Chondrocyte (in vitro differentiated cells): ENCODE results near the gene GIPC2. TPM values are rescaled to one million over a fixed set of nuclear protein-coding genes. Genes with fewer than 3 reads are reported as not detected.
A peak's percentile ranks its signal among the peaks of the same experiment; 100 is the strongest.
"Not testable (repeated sequence)": the region's sequence is repeated elsewhere in the genome, so short reads cannot be mapped to it uniquely, and the experiment has no call there.

ENCODE experiments used
- DNase-seq: peaks from one replicate; pipeline ENCODE4 v3.0.0; 2021; ENCODE audit warnings: mixed read lengths, low spot score
- H3K27ac Mint-ChIP-seq: one replicate; pipeline ENCODE4 v1.8.0; 2021; ENCODE audit warnings: mild to moderate bottlenecking, moderate library complexity, mixed read lengths; ENCODE audit not compliant: unreplicated experiment
- H3K27me3 Mint-ChIP-seq: 2 replicates; pipeline ENCODE4 v1.8.0; 2021; ENCODE audit warnings: low read depth, mixed read lengths
- H3K36me3 Mint-ChIP-seq: 2 replicates; pipeline ENCODE4 v1.8.0; 2021; ENCODE audit warnings: low read depth, mixed read lengths
- H3K4me1 Mint-ChIP-seq: 2 replicates; pipeline ENCODE4 v1.8.0; 2021; ENCODE audit warnings: low read depth, mild to moderate bottlenecking, mixed read lengths
- H3K4me3 Mint-ChIP-seq: one replicate; pipeline ENCODE4 v1.8.0; 2021; ENCODE audit warnings: mild to moderate bottlenecking, moderate library complexity, mixed read lengths; ENCODE audit not compliant: unreplicated experiment
- H3K9me3 Mint-ChIP-seq: 2 replicates; pipeline ENCODE4 v1.8.0; 2021; ENCODE audit warnings: low read depth, mixed read lengths
- total RNA-seq: library from RNA; stranded (reverse); gene quantifications from 3 replicates; pipeline ENCODE4 v1.2.1, GENCODE V29; 2021
- TF ChIP-seq, protein P1 (sequence below): fragments of 200-600 bp; sonication (generic); IDR thresholded peaks from 2 replicates; pipeline ENCODE4 v1.5.0; 2021; ENCODE audit warnings: antibody characterized with exemption, mild to moderate bottlenecking, moderate library complexity

GIPC2 gene
- total RNA-seq, 1 donor from 2014 or later: 0.15 TPM

DNA sequence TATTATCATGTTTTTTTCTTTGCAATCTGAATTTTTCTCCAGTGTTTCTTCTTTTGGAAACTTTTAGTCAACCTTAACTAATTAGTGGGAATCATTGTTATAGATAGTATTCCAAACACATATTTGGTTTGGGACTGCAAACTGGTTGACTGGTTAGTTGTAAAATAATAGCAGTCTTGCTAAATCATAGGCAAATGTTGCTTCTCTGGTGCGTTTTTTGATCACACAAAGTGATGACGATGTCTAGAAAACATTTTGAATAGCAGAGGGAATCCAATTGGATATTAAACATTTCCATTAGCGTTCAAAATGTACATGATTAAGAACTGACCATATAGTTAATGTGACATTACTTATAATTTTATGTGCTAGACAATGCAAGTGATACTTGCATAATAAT is 36.5 kb upstream of the GIPC2 start:
- DNase-seq: no peak
- Mint-ChIP-seq H3K27me3 (no peaks in the 10 kb centered on the region), H3K36me3 (peaks cover 9% of the 10 kb centered on the region), H3K9me3 (no peaks in the 10 kb centered on the region), H3K27ac (peak overlapping the region; percentile 70), H3K4me1 (peaks cover 40% of the 10 kb centered on the region), H3K4me3 (peak overlapping the region; percentile 70)
- TF ChIP-seq, protein P1, sequence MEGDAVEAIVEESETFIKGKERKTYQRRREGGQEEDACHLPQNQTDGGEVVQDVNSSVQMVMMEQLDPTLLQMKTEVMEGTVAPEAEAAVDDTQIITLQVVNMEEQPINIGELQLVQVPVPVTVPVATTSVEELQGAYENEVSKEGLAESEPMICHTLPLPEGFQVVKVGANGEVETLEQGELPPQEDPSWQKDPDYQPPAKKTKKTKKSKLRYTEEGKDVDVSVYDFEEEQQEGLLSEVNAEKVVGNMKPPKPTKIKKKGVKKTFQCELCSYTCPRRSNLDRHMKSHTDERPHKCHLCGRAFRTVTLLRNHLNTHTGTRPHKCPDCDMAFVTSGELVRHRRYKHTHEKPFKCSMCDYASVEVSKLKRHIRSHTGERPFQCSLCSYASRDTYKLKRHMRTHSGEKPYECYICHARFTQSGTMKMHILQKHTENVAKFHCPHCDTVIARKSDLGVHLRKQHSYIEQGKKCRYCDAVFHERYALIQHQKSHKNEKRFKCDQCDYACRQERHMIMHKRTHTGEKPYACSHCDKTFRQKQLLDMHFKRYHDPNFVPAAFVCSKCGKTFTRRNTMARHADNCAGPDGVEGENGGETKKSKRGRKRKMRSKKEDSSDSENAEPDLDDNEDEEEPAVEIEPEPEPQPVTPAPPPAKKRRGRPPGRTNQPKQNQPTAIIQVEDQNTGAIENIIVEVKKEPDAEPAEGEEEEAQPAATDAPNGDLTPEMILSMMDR: no peak

- no peaks in the 10 kb centered on the region for H3K9me3 Mint-ChIP-seq
- peak overlapping the region; percentile 70 for H3K27ac Mint-ChIP-seq
- TF ChIP-seq, protein P1: no peak
- H3K4me3 Mint-ChIP-seq: peak overlapping the region; percentile 70
- peaks cover 11% of the 10 kb centered on the region for H3K36me3 Mint-ChIP-seq
- H3K4me1 Mint-ChIP-seq: peaks cover 41% of the 10 kb centered on the region
- no peak for DNase-seq
- no peaks in the 10 kb centered on the region for H3K27me3 Mint-ChIP-seq
These were observed 35.9 kb upstream of the GIPC2 start for GRCh38 chr1:78009836-78010235.

DNA sequence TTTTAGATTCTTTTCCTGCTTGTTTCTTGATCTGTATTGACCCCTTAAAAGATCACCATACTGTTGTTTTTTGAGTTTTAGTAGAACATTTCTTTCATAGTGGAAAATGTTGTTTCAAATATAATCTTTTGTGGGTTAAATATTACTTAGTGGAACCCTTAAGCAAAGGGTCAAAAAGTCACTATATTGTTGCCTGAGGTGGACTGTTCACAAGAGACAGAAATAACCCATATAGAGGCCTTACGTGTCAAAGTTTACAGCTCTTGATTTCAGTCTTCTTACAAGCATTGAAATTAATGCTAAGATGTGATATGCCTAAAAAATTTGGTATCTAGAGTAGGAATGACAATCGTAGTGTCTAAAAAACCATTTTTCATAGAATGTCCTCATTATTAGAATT is 34.7 kb upstream of the GIPC2 start:
- TF ChIP-seq, protein P1: no peak
- Mint-ChIP-seq H3K36me3 (peaks cover 18% of the 10 kb centered on the region), H3K4me1 (peaks cover 46% of the 10 kb centered on the region), H3K9me3 (no peaks in the 10 kb centered on the region), H3K27me3 (no peaks in the 10 kb centered on the region), H3K4me3 (peak overlapping the region; percentile 49), H3K27ac (peak overlapping the region; percentile 66)
- DNase-seq: no peak

DNA sequence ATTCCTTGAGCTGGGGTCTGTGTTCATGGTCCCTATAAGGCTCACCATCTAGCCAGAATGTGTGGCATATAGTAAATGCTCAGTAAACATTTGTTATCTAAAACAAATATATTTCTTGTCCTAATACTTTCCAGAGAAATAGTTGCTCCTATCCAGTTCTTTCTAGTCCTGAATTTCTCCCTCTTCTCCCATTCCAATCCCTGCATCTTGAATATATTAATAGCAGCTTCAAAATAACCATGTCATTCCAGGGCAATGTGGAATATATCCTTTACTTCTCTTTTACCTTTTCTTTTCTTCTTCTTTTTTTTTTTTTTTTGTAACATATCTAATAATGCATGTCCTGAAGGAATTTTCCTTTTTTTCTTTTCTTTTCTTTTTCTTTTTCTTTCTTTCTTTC is 30.6 kb upstream of the GIPC2 start:
- DNase-seq: no peak
- H3K4me3 Mint-ChIP-seq: no peak overlapping the region
- no peaks in the 10 kb centered on the region for H3K9me3 Mint-ChIP-seq
- H3K36me3 Mint-ChIP-seq: peaks cover 31% of the 10 kb centered on the region
- H3K4me1 Mint-ChIP-seq: peaks cover 25% of the 10 kb centered on the region
- H3K27ac Mint-ChIP-seq: peak overlapping the region; percentile 2
- H3K27me3 Mint-ChIP-seq: no peaks in the 10 kb centered on the region
- TF ChIP-seq, protein P1: no peak

DNA sequence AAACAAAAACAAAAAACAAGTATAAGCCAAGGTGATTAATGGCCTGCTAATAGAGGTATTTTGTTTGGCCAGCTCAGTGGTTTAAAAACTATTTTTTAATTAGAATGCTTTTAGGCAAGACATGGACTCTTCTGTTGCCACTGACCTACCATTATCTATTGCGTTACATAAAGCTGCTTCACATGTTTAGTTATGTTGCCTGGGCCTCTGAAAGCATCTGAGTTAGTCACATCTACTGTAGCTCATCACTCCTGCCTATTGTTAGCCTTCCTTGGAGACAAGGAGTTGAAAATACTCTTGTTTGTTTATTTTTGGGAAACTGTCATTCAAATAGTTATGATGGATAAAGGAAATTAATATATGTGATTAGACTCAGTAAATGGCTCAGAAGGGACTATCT is 26.7 kb upstream of the GIPC2 start:
- DNase-seq: no peak
- Mint-ChIP-seq H3K36me3 (peaks cover 24% of the 10 kb centered on the region), H3K4me3 (no peak overlapping the region), H3K4me1 (peaks cover 9% of the 10 kb centered on the region), H3K9me3 (no peaks in the 10 kb centered on the region), H3K27ac (no peak overlapping the region), H3K27me3 (no peaks in the 10 kb centered on the region)
- TF ChIP-seq, protein P1: no peak

DNA sequence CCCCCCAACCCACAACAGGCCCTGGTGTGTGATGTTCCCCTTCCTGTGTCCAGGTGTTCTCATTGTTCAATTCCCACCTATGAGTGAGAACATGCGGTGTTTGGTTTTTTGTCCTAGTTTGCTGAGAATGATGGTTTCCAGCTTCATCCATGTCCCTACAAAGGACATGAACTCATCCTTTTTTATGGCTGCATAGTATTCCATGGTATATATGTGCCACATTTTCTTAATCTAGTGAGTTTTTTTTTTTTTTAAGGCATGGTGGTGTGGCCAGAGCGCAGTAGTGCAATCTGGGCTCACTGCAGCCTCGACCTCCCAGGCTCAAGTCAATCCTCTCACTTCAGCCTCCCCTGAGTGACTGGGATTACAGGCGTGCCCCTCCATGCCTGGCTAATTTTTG is 24.6 kb upstream of the GIPC2 start:
- not testable (repeated sequence) for H3K9me3 Mint-ChIP-seq, H3K4me3 Mint-ChIP-seq, H3K27ac Mint-ChIP-seq, DNase-seq, H3K27me3 Mint-ChIP-seq, H3K4me1 Mint-ChIP-seq
- peaks cover 11% of the 10 kb centered on the region for H3K36me3 Mint-ChIP-seq
